ENCODE data around the gene HAL.

Gene HAL

DNA sequence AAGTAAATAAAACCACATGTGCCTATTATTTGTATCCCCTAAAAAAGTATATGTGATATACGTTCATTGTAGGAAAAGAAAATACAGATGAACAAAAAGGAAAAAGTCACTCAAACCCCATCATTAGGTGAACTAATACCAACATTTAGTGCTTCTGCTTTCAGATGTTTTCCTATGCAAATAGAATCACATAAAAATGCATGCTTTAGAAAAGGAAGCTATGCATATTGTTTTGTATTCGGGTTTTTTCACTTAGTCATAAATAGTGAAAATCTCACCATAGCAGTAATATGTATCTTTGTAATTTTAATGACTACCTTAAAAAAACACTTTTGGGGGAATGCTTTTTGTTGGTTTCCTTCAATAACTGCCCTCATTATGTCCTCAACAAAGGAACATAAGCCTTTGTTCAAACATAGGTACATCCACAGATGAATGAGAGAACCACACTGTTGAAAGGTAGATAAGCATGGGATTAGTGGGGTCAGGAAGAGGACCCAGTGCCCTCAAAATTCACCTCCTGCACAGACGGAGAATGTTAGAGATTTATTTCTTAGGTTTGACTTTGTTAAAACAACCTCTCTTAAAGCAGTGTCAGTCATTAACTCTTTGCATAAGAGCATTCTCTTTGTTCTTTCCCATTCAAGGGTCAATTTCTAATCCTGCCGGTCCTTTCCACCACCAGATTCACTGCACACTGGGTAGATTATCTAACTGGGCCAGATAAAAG lies 46.5 kb downstream of the HAL start:
- DNase-seq (ENCODE audit: extremely low read depth, low read depth) = no peak
- H3K4me3 ChIP-seq (replicated peaks; ENCODE audit: low read depth, low read length) = no peak overlapping the region
- TF ChIP-seq, protein P1, sequence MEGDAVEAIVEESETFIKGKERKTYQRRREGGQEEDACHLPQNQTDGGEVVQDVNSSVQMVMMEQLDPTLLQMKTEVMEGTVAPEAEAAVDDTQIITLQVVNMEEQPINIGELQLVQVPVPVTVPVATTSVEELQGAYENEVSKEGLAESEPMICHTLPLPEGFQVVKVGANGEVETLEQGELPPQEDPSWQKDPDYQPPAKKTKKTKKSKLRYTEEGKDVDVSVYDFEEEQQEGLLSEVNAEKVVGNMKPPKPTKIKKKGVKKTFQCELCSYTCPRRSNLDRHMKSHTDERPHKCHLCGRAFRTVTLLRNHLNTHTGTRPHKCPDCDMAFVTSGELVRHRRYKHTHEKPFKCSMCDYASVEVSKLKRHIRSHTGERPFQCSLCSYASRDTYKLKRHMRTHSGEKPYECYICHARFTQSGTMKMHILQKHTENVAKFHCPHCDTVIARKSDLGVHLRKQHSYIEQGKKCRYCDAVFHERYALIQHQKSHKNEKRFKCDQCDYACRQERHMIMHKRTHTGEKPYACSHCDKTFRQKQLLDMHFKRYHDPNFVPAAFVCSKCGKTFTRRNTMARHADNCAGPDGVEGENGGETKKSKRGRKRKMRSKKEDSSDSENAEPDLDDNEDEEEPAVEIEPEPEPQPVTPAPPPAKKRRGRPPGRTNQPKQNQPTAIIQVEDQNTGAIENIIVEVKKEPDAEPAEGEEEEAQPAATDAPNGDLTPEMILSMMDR (IDR thresholded peaks at IDR 0.05; ENCODE audit: low read depth, low read length, missing control alignments) = no peak

GRCh38 chr12:95944108-95944704 lies 51.9 kb downstream of the HAL start:
- DNase-seq (ENCODE audit: extremely low read depth, low read depth) = no peak
- TF ChIP-seq, protein P1 (IDR thresholded peaks at IDR 0.05; ENCODE audit: low read depth, low read length, missing control alignments) = no peak
- H3K4me3 ChIP-seq (replicated peaks; ENCODE audit: low read depth, low read length) = no peak overlapping the region

- no peak for DNase-seq (ENCODE audit: extremely low read depth, low read depth)
Observed at GRCh38 chr12:95943330-95943842, 52.8 kb downstream of the HAL start, which contains the start of gene AMDHD1. Gene AMDHD1, plus strand, starts transcription at chr12:95943331. Its CDS starts 68 bp downstream, at chr12:95943399.

DNA sequence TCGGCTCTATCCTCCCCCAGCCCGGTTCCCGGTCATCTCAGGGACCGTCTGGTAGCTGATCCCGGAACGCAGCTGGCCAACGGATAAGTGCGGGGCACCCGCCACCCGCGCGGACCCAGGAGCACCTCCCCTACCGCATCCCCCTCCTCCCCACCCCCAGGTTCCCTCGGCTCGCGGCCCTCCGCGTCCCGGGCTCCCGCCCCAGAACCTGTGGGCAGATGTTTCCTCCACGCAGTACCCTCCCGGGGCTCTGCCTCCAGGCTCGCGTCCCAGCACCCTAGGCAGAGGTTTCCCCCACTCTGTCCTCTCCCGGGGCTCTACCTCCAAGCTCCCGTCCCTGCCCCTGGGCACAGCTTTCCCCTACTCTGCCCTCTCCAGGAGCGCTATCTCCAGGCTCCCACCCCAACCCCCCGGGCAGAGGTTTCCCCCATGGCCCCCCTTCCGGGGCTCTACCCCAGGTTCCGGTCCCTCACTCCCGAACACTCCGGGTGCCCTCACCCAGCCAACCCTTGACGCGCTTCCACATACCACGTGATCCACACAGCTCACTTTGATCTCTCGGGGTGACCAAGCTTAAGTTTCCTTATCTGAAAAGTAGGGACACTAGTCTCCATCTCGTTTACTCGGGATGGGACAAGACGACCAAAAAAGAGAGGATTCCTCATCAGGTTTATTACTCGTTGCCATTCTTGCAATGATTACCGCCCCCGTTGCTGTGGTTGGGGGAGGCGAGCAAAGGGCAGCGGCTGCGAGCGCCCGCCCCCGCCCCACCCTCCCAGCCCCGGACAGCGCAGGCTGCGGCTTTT lies 53.4 kb downstream of the HAL start, which contains the start of gene CCDC38:
CCDC38 (minus strand) TSS at position 91 of the 806 bp plus-strand sequence. CDS start 6,105 bp downstream, outside the sequence.
- DNase-seq (ENCODE audit: extremely low read depth, low read depth) = peak; percentile 61
- peak within 1 kb of the TSS; percentile 58 for H3K4me3 ChIP-seq (replicated peaks; ENCODE audit: low read depth, low read length)
- TF ChIP-seq, protein P1 (IDR thresholded peaks at IDR 0.05; ENCODE audit: low read depth, low read length, missing control alignments) = no peak

More at GRCh38 chr12:95943330-95943842, 52.8 kb downstream of the HAL start, which contains the start of gene AMDHD1:
- TF ChIP-seq, protein P1 (IDR thresholded peaks at IDR 0.05; ENCODE audit: low read depth, low read length, missing control alignments) = peak; percentile 19
- peak within 1 kb of the TSS; percentile 58 for H3K4me3 ChIP-seq (replicated peaks; ENCODE audit: low read depth, low read length)

GRCh38 chr12:95942101-95942523 lies 54.0 kb downstream of the HAL start:
- TF ChIP-seq, protein P1 (IDR thresholded peaks at IDR 0.05; ENCODE audit: low read depth, low read length, missing control alignments) = no peak
- DNase-seq (ENCODE audit: extremely low read depth, low read depth) = no peak
- H3K4me3 ChIP-seq (replicated peaks; ENCODE audit: low read depth, low read length) = peak overlapping the region; percentile 58

DNA sequence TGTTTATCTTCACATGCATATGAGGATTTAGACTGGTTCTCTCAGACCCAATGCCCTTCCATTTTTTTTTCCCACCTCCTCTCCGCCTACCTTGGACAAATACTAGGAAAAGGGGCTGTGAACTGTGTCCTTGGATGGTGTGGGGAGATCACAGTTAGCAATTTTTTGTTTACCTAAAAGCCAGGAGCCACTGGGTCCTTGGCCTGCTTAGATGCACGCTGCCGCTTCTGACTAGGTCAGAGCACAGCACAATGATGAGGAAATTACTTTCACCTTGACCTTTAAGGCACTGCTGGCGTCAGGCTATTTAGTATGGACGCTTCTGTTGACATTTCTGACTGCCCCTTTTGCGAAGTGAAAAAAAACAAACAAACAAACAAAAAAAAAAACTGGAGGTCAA lies 55.6 kb downstream of the HAL start:
- no peak for DNase-seq (ENCODE audit: extremely low read depth, low read depth)
- no peak overlapping the region for H3K4me3 ChIP-seq (replicated peaks; ENCODE audit: low read depth, low read length)
- TF ChIP-seq, protein P1 (IDR thresholded peaks at IDR 0.05; ENCODE audit: low read depth, low read length, missing control alignments) = no peak
